B cell (primary cell): ENCODE data around the gene ZCCHC13.

Experiments used
- CTCF ChIP-seq: fragments of 200-600 bp; IDR thresholded peaks from one replicate; pipeline ENCODE4 v1.8.0; 2022; ENCODE audit warnings: antibody characterized with exemption, mild to moderate bottlenecking
- EZH2 ChIP-seq: IDR thresholded peaks from 2 replicates; pipeline ENCODE4 v1.6.1; 2012; ENCODE audit warnings: borderline replicate concordance, low read depth, mild to moderate bottlenecking, moderate library complexity, low read length; ENCODE audit not compliant: insufficient read depth, poor library complexity, severe bottlenecking

DNA sequence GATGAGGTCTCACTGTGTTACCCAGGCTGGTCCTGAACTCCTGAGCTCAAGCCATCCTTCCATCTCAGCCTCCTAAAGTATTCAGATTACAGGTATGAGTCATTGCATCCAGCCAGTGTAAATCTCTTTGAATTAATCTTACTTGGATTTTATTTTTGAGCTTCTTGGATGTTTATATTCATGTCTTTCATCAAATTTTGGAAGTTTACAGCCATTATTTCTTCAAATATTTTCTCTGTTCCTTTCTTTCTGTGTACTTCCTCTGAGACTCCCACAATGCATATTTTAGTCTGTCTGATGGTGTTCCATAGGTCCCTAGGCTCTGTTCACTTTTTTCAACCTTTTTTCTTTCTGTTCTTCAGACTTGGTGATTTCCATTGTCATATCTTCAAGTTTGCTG, 34.9 kb downstream of the ZCCHC13 start:
- no peak for TF ChIP-seq CTCF
- TF ChIP-seq EZH2, result no peak
